HFF-Myc (cell line): Measurements from ENCODE around the gene PCYT2.

Experiments used
- DNase-seq: peaks from one replicate; pipeline ENCODE4 v3.0.0-alpha.2; 2011; ENCODE audit warnings: low read depth; ENCODE audit errors: extremely low read depth
- H3K4me3 ChIP-seq: replicated peaks from 2 replicates; pipeline ENCODE4 v1.5.1; 2011; ENCODE audit warnings: low read depth, mild to moderate bottlenecking, control low read depth, low read length
- CTCF ChIP-seq: IDR thresholded peaks from 2 replicates; pipeline ENCODE4 v1.5.1; 2012; ENCODE audit warnings: mild to moderate bottlenecking, low read depth, low read length, control low read depth; ENCODE audit errors: missing control alignments

The PCYT2 gene

GRCh38 chr17:81904600-81905423, 6.4 kb downstream of the PCYT2 start:
- no peak for DNase-seq
- no peak for TF ChIP-seq CTCF
- no peak overlapping the region for H3K4me3 ChIP-seq

GRCh38 chr17:81903896-81904599, 7.2 kb downstream of the PCYT2 start:
- no peak for DNase-seq
- H3K4me3 ChIP-seq, result no peak overlapping the region
- TF ChIP-seq CTCF, result no peak

- H3K4me3 ChIP-seq, result no peak overlapping the region
- no peak for DNase-seq
- TF ChIP-seq CTCF, result no peak
Measured at GRCh38 chr17:81903415-81903831, 7.8 kb downstream of the PCYT2 start.

- DNase-seq, result no peak
Measured at GRCh38 chr17:81902653-81903414, 8.4 kb downstream of the PCYT2 start.

GRCh38 chr17:81902023-81902652, 9.1 kb downstream of the PCYT2 start, which contains the start of gene NPB:
NPB (plus strand) TSS chr17:81902238; CDS start chr17:81902278, 40 bp downstream.
- TF ChIP-seq CTCF, result no peak
- H3K4me3 ChIP-seq, result no peak within 1 kb of the TSS
- DNase-seq, result no peak

More at GRCh38 chr17:81902653-81903414, 8.4 kb downstream of the PCYT2 start:
- no peak overlapping the region for H3K4me3 ChIP-seq
- TF ChIP-seq CTCF, result no peak
